ENCODE measurements around the gene PTCH2. TPM values are rescaled to one million over a fixed set of nuclear protein-coding genes. Genes with fewer than 3 reads are reported as not detected.

PTCH2 gene
- total and polyA plus RNA-seq, 2 of the 13 experiments (the other 11 are each of a cell fraction or from before 2014, with no cell fraction given), result 0.60 to 1.5 TPM

DNA sequence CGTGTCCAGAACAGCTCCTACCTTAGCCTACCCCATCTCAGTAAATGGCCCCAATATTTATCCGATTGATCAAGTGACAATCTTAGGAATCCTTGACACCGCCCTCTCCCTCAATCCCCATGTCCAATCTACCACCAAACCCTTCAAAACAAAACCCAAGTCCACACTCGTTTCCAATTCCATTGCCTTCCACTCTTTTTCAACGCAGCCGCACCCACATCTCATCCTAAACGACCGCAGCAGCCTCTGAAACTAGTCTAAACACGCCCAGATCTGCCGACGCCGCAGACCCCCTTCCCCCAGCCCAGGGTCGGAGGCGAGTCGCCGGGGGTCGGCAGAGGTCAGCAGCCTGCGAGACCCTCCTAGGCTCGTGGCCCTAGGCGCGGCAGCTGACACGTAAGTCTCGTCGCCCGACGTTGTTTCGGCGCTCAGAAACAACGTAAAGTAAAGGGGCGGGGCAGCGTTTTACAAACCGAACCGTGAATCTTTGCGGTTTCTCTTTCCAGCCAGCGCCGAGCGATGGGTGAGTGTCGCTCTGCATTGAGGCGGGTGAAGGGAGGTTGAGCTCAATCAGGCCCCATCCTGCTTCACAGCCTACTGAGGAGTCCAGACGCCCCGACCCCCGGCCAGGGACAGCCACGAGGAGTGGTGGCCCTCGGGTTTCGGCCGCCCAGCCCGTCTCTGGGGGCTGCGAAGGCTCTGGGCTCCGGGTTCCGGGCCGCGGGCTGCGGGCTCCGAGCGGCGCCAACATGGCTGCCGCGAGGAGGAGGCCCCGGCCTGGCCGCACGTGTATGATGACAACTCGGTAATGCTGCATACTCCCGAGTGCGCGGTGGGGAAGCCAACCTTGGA, 67.7 kb downstream of the PTCH2 start, which contains the start of gene RPS8 (continued):
- TF ChIP-seq NR2C2 (CRISPR knock-in tag; IDR thresholded peaks at IDR 0.05; ENCODE audit: borderline replicate concordance), result peak; percentile 76
- TF ChIP-seq, protein P1, sequence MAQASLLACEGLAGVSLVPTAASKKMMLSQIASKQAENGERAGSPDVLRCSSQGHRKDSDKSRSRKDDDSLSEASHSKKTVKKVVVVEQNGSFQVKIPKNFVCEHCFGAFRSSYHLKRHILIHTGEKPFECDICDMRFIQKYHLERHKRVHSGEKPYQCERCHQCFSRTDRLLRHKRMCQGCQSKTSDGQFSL (CRISPR knock-in tag; IDR thresholded peaks at IDR 0.05), result 0 out of 2 replicates have a peak, but pooled peaks have one; percentile 16
- no peak for TF ChIP-seq SIX1 (CRISPR knock-in tag; IDR thresholded peaks at IDR 0.05; ENCODE audit: borderline replicate concordance)
- TF ChIP-seq, protein P2, sequence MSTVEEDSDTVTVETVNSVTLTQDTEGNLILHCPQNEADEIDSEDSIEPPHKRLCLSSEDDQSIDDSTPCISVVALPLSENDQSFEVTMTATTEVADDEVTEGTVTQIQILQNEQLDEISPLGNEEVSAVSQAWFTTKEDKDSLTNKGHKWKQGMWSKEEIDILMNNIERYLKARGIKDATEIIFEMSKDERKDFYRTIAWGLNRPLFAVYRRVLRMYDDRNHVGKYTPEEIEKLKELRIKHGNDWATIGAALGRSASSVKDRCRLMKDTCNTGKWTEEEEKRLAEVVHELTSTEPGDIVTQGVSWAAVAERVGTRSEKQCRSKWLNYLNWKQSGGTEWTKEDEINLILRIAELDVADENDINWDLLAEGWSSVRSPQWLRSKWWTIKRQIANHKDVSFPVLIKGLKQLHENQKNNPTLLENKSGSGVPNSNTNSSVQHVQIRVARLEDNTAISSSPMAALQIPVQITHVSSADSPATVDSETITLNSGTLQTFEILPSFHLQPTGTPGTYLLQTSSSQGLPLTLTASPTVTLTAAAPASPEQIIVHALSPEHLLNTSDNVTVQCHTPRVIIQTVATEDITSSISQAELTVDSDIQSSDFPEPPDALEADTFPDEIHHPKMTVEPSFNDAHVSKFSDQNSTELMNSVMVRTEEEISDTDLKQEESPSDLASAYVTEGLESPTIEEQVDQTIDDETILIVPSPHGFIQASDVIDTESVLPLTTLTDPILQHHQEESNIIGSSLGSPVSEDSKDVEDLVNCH (CRISPR knock-in tag; IDR thresholded peaks at IDR 0.05), result no peak
- peak; percentile 67 for TF ChIP-seq CBX1 (IDR thresholded peaks at IDR 0.05; ENCODE audit: low read depth)
- peak; percentile 67 for TF ChIP-seq AGO1 (IDR thresholded peaks at IDR 0.05; ENCODE audit: low read depth, low read length, poor library complexity, severe bottlenecking)
- peak; percentile 80 for TF ChIP-seq KDM5B (CRISPR knock-in tag; IDR thresholded peaks at IDR 0.05; ENCODE audit: borderline replicate concordance)
- TF ChIP-seq, protein P3, sequence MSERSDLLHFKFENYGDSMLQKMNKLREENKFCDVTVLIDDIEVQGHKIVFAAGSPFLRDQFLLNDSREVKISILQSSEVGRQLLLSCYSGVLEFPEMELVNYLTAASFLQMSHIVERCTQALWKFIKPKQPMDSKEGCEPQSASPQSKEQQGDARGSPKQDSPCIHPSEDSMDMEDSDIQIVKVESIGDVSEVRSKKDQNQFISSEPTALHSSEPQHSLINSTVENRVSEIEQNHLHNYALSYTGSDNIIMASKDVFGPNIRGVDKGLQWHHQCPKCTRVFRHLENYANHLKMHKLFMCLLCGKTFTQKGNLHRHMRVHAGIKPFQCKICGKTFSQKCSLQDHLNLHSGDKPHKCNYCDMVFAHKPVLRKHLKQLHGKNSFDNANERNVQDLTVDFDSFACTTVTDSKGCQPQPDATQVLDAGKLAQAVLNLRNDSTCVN (CRISPR knock-in tag; IDR thresholded peaks at IDR 0.05; ENCODE audit: borderline replicate concordance), result peak; percentile 67; the same call in 1 of the 2 replicates
- TF ChIP-seq ISL2 (CRISPR knock-in tag; IDR thresholded peaks at IDR 0.05), result peak; percentile 75; the same call in 1 of the 2 replicates
- TF ChIP-seq, protein P4, sequence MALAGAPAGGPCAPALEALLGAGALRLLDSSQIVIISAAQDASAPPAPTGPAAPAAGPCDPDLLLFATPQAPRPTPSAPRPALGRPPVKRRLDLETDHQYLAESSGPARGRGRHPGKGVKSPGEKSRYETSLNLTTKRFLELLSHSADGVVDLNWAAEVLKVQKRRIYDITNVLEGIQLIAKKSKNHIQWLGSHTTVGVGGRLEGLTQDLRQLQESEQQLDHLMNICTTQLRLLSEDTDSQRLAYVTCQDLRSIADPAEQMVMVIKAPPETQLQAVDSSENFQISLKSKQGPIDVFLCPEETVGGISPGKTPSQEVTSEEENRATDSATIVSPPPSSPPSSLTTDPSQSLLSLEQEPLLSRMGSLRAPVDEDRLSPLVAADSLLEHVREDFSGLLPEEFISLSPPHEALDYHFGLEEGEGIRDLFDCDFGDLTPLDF (CRISPR knock-in tag; IDR thresholded peaks at IDR 0.05), result peak; percentile 69
- TF ChIP-seq CENPT (CRISPR knock-in tag; IDR thresholded peaks at IDR 0.05; ENCODE audit: low read depth), result no peak
- TF ChIP-seq, protein P5, sequence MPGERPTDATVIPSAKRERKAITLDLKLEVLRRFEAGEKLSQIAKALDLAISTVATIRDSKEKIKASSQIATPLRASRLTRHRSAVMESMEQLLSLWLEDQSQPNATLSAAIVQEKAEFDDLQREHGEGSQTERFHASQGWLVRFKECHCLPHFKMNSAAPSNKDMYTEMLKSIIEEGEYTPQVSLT (CRISPR knock-in tag; IDR thresholded peaks at IDR 0.05; ENCODE audit: borderline replicate concordance, low read depth), result no peak
- TF ChIP-seq TBX2 (CRISPR knock-in tag; IDR thresholded peaks at IDR 0.05; ENCODE audit: borderline replicate concordance), result peak; percentile 85
- peak; percentile 80 for TF ChIP-seq ZNF878 (CRISPR knock-in tag; IDR thresholded peaks at IDR 0.05)
- TF ChIP-seq, protein P6, sequence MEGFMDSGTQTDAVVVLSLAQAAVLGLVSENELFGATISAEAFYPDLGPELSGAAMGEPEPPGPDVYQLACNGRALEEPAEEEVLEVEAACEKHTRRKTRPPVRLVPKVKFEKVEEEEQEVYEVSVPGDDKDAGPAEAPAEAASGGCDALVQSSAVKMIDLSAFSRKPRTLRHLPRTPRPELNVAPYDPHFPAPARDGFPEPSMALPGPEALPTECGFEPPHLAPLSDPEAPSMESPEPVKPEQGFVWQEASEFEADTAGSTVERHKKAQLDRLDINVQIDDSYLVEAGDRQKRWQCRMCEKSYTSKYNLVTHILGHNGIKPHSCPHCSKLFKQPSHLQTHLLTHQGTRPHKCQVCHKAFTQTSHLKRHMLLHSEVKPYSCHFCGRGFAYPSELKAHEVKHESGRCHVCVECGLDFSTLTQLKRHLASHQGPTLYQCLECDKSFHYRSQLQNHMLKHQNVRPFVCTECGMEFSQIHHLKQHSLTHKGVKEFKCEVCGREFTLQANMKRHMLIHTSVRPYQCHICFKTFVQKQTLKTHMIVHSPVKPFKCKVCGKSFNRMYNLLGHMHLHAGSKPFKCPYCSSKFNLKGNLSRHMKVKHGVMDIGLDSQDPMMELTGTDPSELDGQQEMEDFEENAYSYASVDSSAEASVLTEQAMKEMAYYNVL (CRISPR knock-in tag; IDR thresholded peaks at IDR 0.05; ENCODE audit: borderline replicate concordance), result 0 out of 2 replicates have a peak, but pooled peaks have one; percentile 44

All from HepG2 (cell line).